B cell (primary cell): ENCODE data around the gene GPR183. TPM values are rescaled to one million over a fixed set of nuclear protein-coding genes. Genes with fewer than 3 reads are reported as not detected.

Source experiments
- ATAC-seq: fragments of 200-7000 bp; cut with Tn5 transposase; one replicate; pipeline ENCODE4 v1.10.0; 2021; ENCODE audit warnings: low read depth, mild to moderate bottlenecking, moderate number of reproducible peaks, moderate library complexity
- CTCF ChIA-PET: fragments of 350-600 bp; sonication (Branson Sonifier 250); formaldehyde crosslinking; loops from one replicate; lab custom pipeline; 2021; ENCODE audit warnings: antibody characterized with exemption, inconsistent platforms; lab: Charles Lee
- POLR2A ChIA-PET: fragments of 350-600 bp; sonication (Branson Sonifier 250); formaldehyde crosslinking; loops from one replicate; lab custom pipeline; 2021; ENCODE audit warnings: antibody characterized with exemption; lab: Charles Lee
- DNase-seq: peaks from one replicate; pipeline ENCODE4 v3.0.0; 2013
- H2AFZ ChIP-seq: 2 replicates; pipeline ENCODE4 v1.6.1; 2012; ENCODE audit warnings: mild to moderate bottlenecking, low read depth, low read length; ENCODE audit not compliant: insufficient read depth, poor library complexity, severe bottlenecking
- H3K27ac ChIP-seq, 2 donors: 1 replicate in 1 of 2; 2 replicates in 1 of 2; pipeline ENCODE4 v1.5.1; 2012 to 2013; ENCODE audit warnings: low read length in 2 of 2, mild to moderate bottlenecking in 2 of 2, moderate library complexity in 1 of 2
- H3K27me3 ChIP-seq, 4 experiments: fragments of 200-600 bp in 1 of 4; sonication (generic) in 1 of 4; replicated peaks in 1 of 4; 1 replicate in 2 of 4; 2 replicates in 2 of 4; pipeline versions ENCODE4 v1.6.1 to v1.7.0; 2013 to 2016; ENCODE audit warnings: low read length in 3 of 4, mild to moderate bottlenecking in 2 of 4, mixed read lengths in 1 of 4, moderate library complexity in 1 of 4; ENCODE audit not compliant: insufficient read depth in 4 of 4, control insufficient read depth in 3 of 4; ENCODE audit errors: control extremely low read depth in 1 of 4
- H3K36me3 ChIP-seq, 2 experiments: replicated peaks in 1 of 2; 1 replicate in 1 of 2; 2 replicates in 1 of 2; pipeline versions ENCODE4 v1.6.1 to v1.7.1; 2013; ENCODE audit warnings: low read length in 1 of 2; ENCODE audit not compliant: insufficient read depth in 2 of 2, control insufficient read depth in 1 of 2; ENCODE audit errors: control extremely low read depth in 1 of 2, extremely low read depth in 1 of 2
- H3K4me1 ChIP-seq, 2 donors: fragments of 200-600 bp in 1 of 2; sonication (generic) in 1 of 2; 1 replicate in 1 of 2; 2 replicates in 1 of 2; pipeline versions ENCODE4 v1.5.1 to v1.6.1; 2013 to 2017; ENCODE audit warnings: low read length in 2 of 2; ENCODE audit not compliant: control insufficient read depth in 2 of 2, insufficient read depth in 2 of 2
- H3K4me2 ChIP-seq: replicated peaks from 2 replicates; pipeline ENCODE3; 2012; ENCODE audit warnings: mild to moderate bottlenecking, low read depth, low read length; ENCODE audit not compliant: poor library complexity, severe bottlenecking
- H3K4me3 ChIP-seq, 5 experiments: fragments of 200-600 bp in 1 of 5; sonication (generic) in 1 of 5; 1 replicate in 3 of 5; 2 replicates in 2 of 5; pipeline versions ENCODE4 v1.5.1 to v1.7.0; 2011 to 2016; ENCODE audit warnings: low read length in 4 of 5, mild to moderate bottlenecking in 4 of 5, low read depth in 2 of 5, control low read depth in 1 of 5, moderate library complexity in 1 of 5; ENCODE audit not compliant: insufficient read depth in 1 of 5; ENCODE audit errors: control extremely low read depth in 1 of 5, extremely low read depth in 1 of 5
- H3K79me2 ChIP-seq: fragments of 200-600 bp; sonication (generic); one replicate; pipeline ENCODE4 v1.6.0; 2016; ENCODE audit warnings: low read length; ENCODE audit not compliant: control insufficient read depth, insufficient read depth
- H3K9ac ChIP-seq: fragments of 200-600 bp; sonication (generic); 2 replicates; pipeline ENCODE4 v1.6.1; 2017; ENCODE audit warnings: mild to moderate bottlenecking, low read length, moderate library complexity
- H3K9me3 ChIP-seq, 3 donors: one replicate each; pipeline versions ENCODE4 v1.6.1 to v1.7.1; 2013; ENCODE audit warnings: low read length in 2 of 3; ENCODE audit not compliant: control insufficient read depth in 2 of 3, insufficient read depth in 1 of 3; ENCODE audit errors: control extremely low read depth in 1 of 3
- H4K20me1 ChIP-seq: 2 replicates; pipeline ENCODE4 v1.6.0; 2012; ENCODE audit warnings: mild to moderate bottlenecking, low read length; ENCODE audit not compliant: insufficient read depth, control insufficient read depth, poor library complexity, severe bottlenecking
- H3K27ac Mint-ChIP-seq: one replicate; pipeline ENCODE4 v1.8.0; 2021; ENCODE audit warnings: mixed read lengths
- H3K27me3 Mint-ChIP-seq: one replicate; pipeline ENCODE4 v1.8.0; 2021; ENCODE audit warnings: mixed read lengths
- H3K4me1 Mint-ChIP-seq: one replicate; pipeline ENCODE4 v1.8.0; 2021; ENCODE audit warnings: mixed read lengths
- H3K4me3 Mint-ChIP-seq: one replicate; pipeline ENCODE4 v1.8.0; 2021; ENCODE audit warnings: mixed read lengths
- H3K9me3 Mint-ChIP-seq: one replicate; pipeline ENCODE4 v1.8.0; 2022; ENCODE audit warnings: mixed read lengths; ENCODE audit not compliant: insufficient read depth
- EZH2 ChIP-seq: IDR thresholded peaks from 2 replicates; pipeline ENCODE4 v1.6.1; 2012; ENCODE audit warnings: borderline replicate concordance, low read depth, mild to moderate bottlenecking, moderate library complexity, low read length; ENCODE audit not compliant: insufficient read depth, poor library complexity, severe bottlenecking
- WGBS: methylation state at CpG from one replicate; pipeline ENCODE4 v1.1.5; 2013; ENCODE audit warnings: missing lambda C conversion rate; ENCODE audit not compliant: insufficient coverage; 5-methylcytosine and 5-hydroxymethylcytosine counted together
- intact Hi-C: fragments of 100-400 bp; cut with micrococcal nuclease; formaldehyde crosslinking; loops from one replicate; pipeline ENCODE4 v1.10.0; 2022
- polyA plus RNA-seq: library from polyadenylated mRNA; depleted of rRNA; stranded (reverse); fragments of >200 nt; gene quantifications from 2 replicates; pipeline ENCODE4 v1.2.3, GENCODE V29; 2012
- total RNA-seq, 2 donors: library from RNA; stranded (reverse); fragments of 120-200 nt in 1 of 2; gene quantifications; 1 replicate in 1 of 2; 2 replicates in 1 of 2; pipeline versions ENCODE4 v1.2.3 to v1.2.4, GENCODE V29; 2013 to 2022
- TF ChIP-seq, protein P1 (sequence below): fragments of 200-600 bp; IDR thresholded peaks from one replicate; pipeline ENCODE4 v1.8.0; 2022; ENCODE audit warnings: antibody characterized with exemption, mild to moderate bottlenecking

The GPR183 gene
- total and polyA plus RNA-seq, 2 donors (not counting 1 experiment from before 2014, with no cell fraction given): 150 to 256 TPM

DNA sequence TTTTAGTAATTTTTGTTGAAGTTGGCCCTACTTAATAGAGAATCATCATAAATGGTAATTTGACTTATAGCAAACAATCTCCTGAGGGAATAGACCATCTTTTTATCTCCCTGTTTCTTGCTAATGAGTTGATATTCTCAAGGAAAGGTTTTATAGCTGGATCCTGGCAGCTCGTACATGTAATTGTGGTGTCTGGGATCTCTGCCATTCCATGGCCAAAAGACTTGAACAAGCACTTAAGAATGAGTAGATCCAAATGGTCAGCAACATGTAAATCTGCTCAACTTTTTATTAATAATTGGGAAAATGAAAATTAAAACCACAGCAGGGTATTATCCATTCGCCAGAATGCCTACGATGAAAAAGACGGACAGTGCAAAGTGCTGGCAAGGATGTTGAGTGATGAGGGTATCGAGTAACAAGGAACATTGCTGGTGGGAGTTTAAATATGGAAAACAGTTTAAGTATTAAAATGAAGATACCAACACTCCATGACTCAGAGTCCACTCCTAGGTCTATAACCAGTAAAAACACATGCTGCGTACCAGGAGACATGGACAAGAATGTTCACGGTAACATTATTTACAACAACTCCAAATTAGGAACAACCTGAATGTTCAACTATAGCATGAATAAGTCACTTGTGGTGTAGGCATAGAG lies 43.9 kb downstream of the GPR183 start:
- 100% methylated on average over 4 of the region's 7 CpGs for WGBS
- H3K4me1 Mint-ChIP-seq: peaks cover 70% of the 10 kb centered on the region
- peaks cover 0 to 15% of the 10 kb centered on the region in 2 experiments for H3K36me3 ChIP-seq
- peaks cover 84% of the 10 kb centered on the region for H3K79me2 ChIP-seq
- intact Hi-C loops: loop anchor here (10.0 kb wide), 1 partner anchor 1252 kb away; no protein-coding TSS in a partner anchor
- H4K20me1 ChIP-seq: no peaks in the 10 kb centered on the region
- TF ChIP-seq, protein P1, sequence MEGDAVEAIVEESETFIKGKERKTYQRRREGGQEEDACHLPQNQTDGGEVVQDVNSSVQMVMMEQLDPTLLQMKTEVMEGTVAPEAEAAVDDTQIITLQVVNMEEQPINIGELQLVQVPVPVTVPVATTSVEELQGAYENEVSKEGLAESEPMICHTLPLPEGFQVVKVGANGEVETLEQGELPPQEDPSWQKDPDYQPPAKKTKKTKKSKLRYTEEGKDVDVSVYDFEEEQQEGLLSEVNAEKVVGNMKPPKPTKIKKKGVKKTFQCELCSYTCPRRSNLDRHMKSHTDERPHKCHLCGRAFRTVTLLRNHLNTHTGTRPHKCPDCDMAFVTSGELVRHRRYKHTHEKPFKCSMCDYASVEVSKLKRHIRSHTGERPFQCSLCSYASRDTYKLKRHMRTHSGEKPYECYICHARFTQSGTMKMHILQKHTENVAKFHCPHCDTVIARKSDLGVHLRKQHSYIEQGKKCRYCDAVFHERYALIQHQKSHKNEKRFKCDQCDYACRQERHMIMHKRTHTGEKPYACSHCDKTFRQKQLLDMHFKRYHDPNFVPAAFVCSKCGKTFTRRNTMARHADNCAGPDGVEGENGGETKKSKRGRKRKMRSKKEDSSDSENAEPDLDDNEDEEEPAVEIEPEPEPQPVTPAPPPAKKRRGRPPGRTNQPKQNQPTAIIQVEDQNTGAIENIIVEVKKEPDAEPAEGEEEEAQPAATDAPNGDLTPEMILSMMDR: no peak
- TF ChIP-seq EZH2: no peak
- no peak for ATAC-seq
- peak overlapping the region; percentile 81 for H3K27ac Mint-ChIP-seq
- H3K9me3 ChIP-seq: peaks cover 0 to 2% (median 0%) of the 10 kb centered on the region in 3 donors
- peaks cover 65 to 71% of the 10 kb centered on the region in 2 donors for H3K4me1 ChIP-seq
- H3K4me3 Mint-ChIP-seq: peak overlapping the region; percentile 35
- H3K27me3 ChIP-seq: no peaks in the 10 kb centered on the region
- peak overlapping the region; percentile 48 for H3K4me2 ChIP-seq
- POLR2A ChIA-PET: interaction anchor here (1.0 to 2.5 kb wide), 3 partner anchors 63 to 87 kb away, joined by 7 to 11 read pairs (median 11); partner anchors contain the start of gene UBAC2
- DNase-seq: no peak
- H3K27me3 Mint-ChIP-seq: no peaks in the 10 kb centered on the region
- no peak overlapping the region for H2AFZ ChIP-seq
- H3K9ac ChIP-seq: no peak overlapping the region
- CTCF ChIA-PET: interaction anchor here (1.0 to 17.1 kb wide), 11 partner anchors 9 to 301 kb away, joined by 3 to 661 read pairs (median 164); partner anchors contain the start of genes GPR18, GPR183 and UBAC2
- H3K27ac ChIP-seq: peak overlapping the region; percentile 21 to 63
- H3K4me3 ChIP-seq: no peak overlapping the region
- no peaks in the 10 kb centered on the region for H3K9me3 Mint-ChIP-seq

DNA sequence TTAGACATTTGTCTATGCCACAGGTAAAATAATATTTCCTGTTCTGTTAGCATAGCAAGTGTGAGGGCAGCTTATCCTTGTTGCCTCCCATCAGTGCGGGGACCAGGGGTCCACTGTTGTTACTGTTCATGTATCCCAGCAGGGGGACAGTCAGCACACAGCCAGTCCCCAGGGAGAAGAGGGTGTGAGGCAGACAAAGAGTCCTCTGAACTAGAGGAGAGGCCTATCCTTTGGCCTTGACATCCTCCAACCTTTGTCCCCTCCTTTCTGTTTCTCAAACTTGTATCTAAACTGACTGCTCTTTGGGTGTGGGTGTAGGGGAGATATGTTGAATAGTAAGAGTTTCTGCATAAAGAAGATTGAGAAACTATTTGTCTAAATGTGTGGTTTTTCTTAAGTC lies 46.1 kb downstream of the GPR183 start:
- Histone ChIP-seq H3K9ac (no peak overlapping the region), H3K27ac (peak overlapping the region; percentile 86 to 90), H3K4me1 (peaks cover 66 to 71% of the 10 kb centered on the region in 2 donors), H4K20me1 (no peaks in the 10 kb centered on the region), H3K36me3 (peaks cover 0 to 7% of the 10 kb centered on the region in 2 experiments), H3K9me3 (peaks cover 0 to 2% (median 0%) of the 10 kb centered on the region in 3 donors), H3K79me2 (peaks cover 87% of the 10 kb centered on the region), H3K4me2 (peak overlapping the region; percentile 84), H2AFZ (no peak overlapping the region), H3K27me3 (no peaks in the 10 kb centered on the region), H3K4me3 (no peak overlapping the region)
- CTCF ChIA-PET: interaction anchor here (0.9 to 2.8 kb wide), 6 partner anchors 9 to 175 kb away, joined by 3 to 42 read pairs (median 20); partner anchors contain the start of gene UBAC2
- Mint-ChIP-seq H3K4me3 (peak overlapping the region; percentile 3), H3K27ac (peak overlapping the region; percentile 63), H3K9me3 (no peaks in the 10 kb centered on the region), H3K27me3 (no peaks in the 10 kb centered on the region), H3K4me1 (peaks cover 83% of the 10 kb centered on the region)
- POLR2A ChIA-PET: interaction anchor here (1.5 kb wide), 1 partner anchor 84 kb away, joined by 4 read pairs; no protein-coding TSS in a partner anchor
- ATAC-seq: no peak
- WGBS: 100% methylated on average over 1 of the region's 1 CpG
- intact Hi-C loops: loop anchor here (10.0 kb wide), 1 partner anchor 1254 kb away; no protein-coding TSS in a partner anchor
- TF ChIP-seq, protein P1: no peak
- TF ChIP-seq EZH2: no peak
- DNase-seq: no peak
